HEK293 (cell line): Measurements from ENCODE around the gene FRZB.
A peak's percentile ranks its signal among the peaks of the same experiment; 100 is the strongest.

Experiments
- CTCF ChIA-PET: fragments of 350-600 bp; formaldehyde crosslinking; extraction: SDS; loops from one replicate; lab custom pipeline; 2021; ENCODE audit warnings: antibody characterized with exemption; lab: Yijun Ruan, JAX
- POLR2A ChIA-PET: fragments of 300-600 bp; formaldehyde crosslinking; extraction: SDS; loops from one replicate; lab custom pipeline; 2020; ENCODE audit warnings: antibody characterized with exemption, inconsistent platforms; lab: Yijun Ruan, JAX
- H3K27ac ChIP-seq: fragments of 200-500 bp; sonication (Bioruptor generic); 2 replicates; pipeline ENCODE4 v1.5.1; 2014; ENCODE audit warnings: low read depth, low read length, control low read depth, inconsistent platforms; ENCODE audit errors: extremely low read depth
- H3K36me3 ChIP-seq, 2 experiments: fragments of 200-500 bp in 1 of 2; sonication (Bioruptor generic) in 1 of 2; 1 replicate in 1 of 2; 2 replicates in 1 of 2; pipeline ENCODE4 v1.5.1; 2014 to 2017; ENCODE audit warnings: inconsistent platforms in 2 of 2, low read length in 2 of 2; ENCODE audit not compliant: control insufficient read depth in 2 of 2, insufficient read depth in 1 of 2
- H3K4me1 ChIP-seq: fragments of 200-500 bp; sonication (Bioruptor generic); 2 replicates; pipeline ENCODE4 v1.5.1; 2014; ENCODE audit warnings: mild to moderate bottlenecking, low read length, inconsistent platforms; ENCODE audit not compliant: control insufficient read depth, insufficient read depth
- H3K4me3 ChIP-seq: 2 replicates; pipeline ENCODE4 v1.5.1; 2011; ENCODE audit warnings: low read depth, mild to moderate bottlenecking, control low read depth, low read length, moderate library complexity
- H3K9me3 ChIP-seq: fragments of 200-500 bp; sonication (Bioruptor generic); 2 replicates; pipeline ENCODE4 v1.5.1; 2014; ENCODE audit warnings: low read depth, low read length, inconsistent platforms; ENCODE audit not compliant: control insufficient read depth, insufficient read depth
- FEZF1 ChIP-seq: fragments of 450-650 bp; formaldehyde crosslinking; IDR thresholded peaks from 2 replicates; pipeline ENCODE4 v1.5.1; 2016; ENCODE audit warnings: missing biosample characterization, missing genetic modification characterization
- KLF10 ChIP-seq: fragments of 450-650 bp; IDR thresholded peaks from 2 replicates; pipeline ENCODE4 v1.5.1; 2018; ENCODE audit warnings: missing biosample characterization, mild to moderate bottlenecking, missing genetic modification characterization
- OSR2 ChIP-seq: fragments of 450-650 bp; formaldehyde crosslinking; IDR thresholded peaks from 2 replicates; pipeline ENCODE4 v1.5.1; 2016; ENCODE audit warnings: missing biosample characterization, missing genetic modification characterization
- WT1 ChIP-seq: fragments of 450-650 bp; formaldehyde crosslinking; IDR thresholded peaks from 2 replicates; pipeline ENCODE4 v1.5.1; 2016; ENCODE audit warnings: missing biosample characterization, missing genetic modification characterization
- ZBTB8A ChIP-seq: fragments of 450-650 bp; formaldehyde crosslinking; IDR thresholded peaks from 2 replicates; pipeline ENCODE4 v1.5.1; 2016; ENCODE audit warnings: missing biosample characterization, missing genetic modification characterization
- ZNF121 ChIP-seq: fragments of 450-650 bp; formaldehyde crosslinking; IDR thresholded peaks from 2 replicates; pipeline ENCODE4 v1.5.1; 2016; ENCODE audit warnings: missing biosample characterization, missing genetic modification characterization
- ZNF132 ChIP-seq: fragments of 450-650 bp; formaldehyde crosslinking; IDR thresholded peaks from 2 replicates; pipeline ENCODE4 v1.5.1; 2017; ENCODE audit warnings: missing biosample characterization, missing genetic modification characterization, borderline replicate concordance
- ZNF2 ChIP-seq: fragments of 450-650 bp; formaldehyde crosslinking; IDR thresholded peaks from 2 replicates; pipeline ENCODE4 v1.5.1; 2016; ENCODE audit warnings: missing biosample characterization, missing genetic modification characterization
- ZNF350 ChIP-seq: fragments of 450-650 bp; formaldehyde crosslinking; IDR thresholded peaks from 2 replicates; pipeline ENCODE4 v1.5.0; 2017; ENCODE audit warnings: missing biosample characterization, mild to moderate bottlenecking, missing genetic modification characterization
- ZNF354C ChIP-seq: fragments of 450-650 bp; formaldehyde crosslinking; IDR thresholded peaks from 2 replicates; pipeline ENCODE4 v1.5.1; 2016; ENCODE audit warnings: missing biosample characterization, missing genetic modification characterization, low read depth, borderline replicate concordance
- ZNF558 ChIP-seq: fragments of 450-650 bp; formaldehyde crosslinking; IDR thresholded peaks from 2 replicates; pipeline ENCODE4 v1.5.1; 2016; ENCODE audit warnings: missing biosample characterization, missing genetic modification characterization
- ZNF624 ChIP-seq: fragments of 450-650 bp; formaldehyde crosslinking; IDR thresholded peaks from 2 replicates; pipeline ENCODE4 v1.5.1; 2017; ENCODE audit warnings: missing biosample characterization, missing genetic modification characterization
- ZNF677 ChIP-seq: fragments of 450-650 bp; IDR thresholded peaks from 2 replicates; pipeline ENCODE4 v1.5.0; 2018; ENCODE audit warnings: missing biosample characterization, mild to moderate bottlenecking, missing genetic modification characterization, moderate library complexity
- ZNF843 ChIP-seq: fragments of 450-650 bp; formaldehyde crosslinking; IDR thresholded peaks from 2 replicates; pipeline ENCODE4 v1.5.1; 2016; ENCODE audit warnings: missing biosample characterization, missing genetic modification characterization
- TF ChIP-seq, protein P1 (sequence below): fragments of 450-650 bp; formaldehyde crosslinking; IDR thresholded peaks from 2 replicates; pipeline ENCODE4 v1.5.1; 2016; ENCODE audit warnings: missing biosample characterization, missing genetic modification characterization
- TF ChIP-seq, protein P2 (sequence below): fragments of 450-650 bp; formaldehyde crosslinking; IDR thresholded peaks from 2 replicates; pipeline ENCODE4 v1.5.1; 2017; ENCODE audit warnings: missing biosample characterization, mild to moderate bottlenecking, missing genetic modification characterization, moderate library complexity
- TF ChIP-seq, protein P3 (sequence below): fragments of 450-650 bp; formaldehyde crosslinking; IDR thresholded peaks from 2 replicates; pipeline ENCODE4 v1.5.1; 2016; ENCODE audit warnings: missing biosample characterization, missing genetic modification characterization
- TF ChIP-seq, protein P4 (sequence below): fragments of 450-650 bp; formaldehyde crosslinking; IDR thresholded peaks from 2 replicates; pipeline ENCODE4 v1.5.1; 2017; ENCODE audit warnings: missing biosample characterization, missing genetic modification characterization
- TF ChIP-seq, protein P5 (sequence below): fragments of 450-650 bp; formaldehyde crosslinking; IDR thresholded peaks from 2 replicates; pipeline ENCODE4 v1.5.1; 2017; ENCODE audit warnings: missing biosample characterization, missing genetic modification characterization

Gene FRZB

DNA sequence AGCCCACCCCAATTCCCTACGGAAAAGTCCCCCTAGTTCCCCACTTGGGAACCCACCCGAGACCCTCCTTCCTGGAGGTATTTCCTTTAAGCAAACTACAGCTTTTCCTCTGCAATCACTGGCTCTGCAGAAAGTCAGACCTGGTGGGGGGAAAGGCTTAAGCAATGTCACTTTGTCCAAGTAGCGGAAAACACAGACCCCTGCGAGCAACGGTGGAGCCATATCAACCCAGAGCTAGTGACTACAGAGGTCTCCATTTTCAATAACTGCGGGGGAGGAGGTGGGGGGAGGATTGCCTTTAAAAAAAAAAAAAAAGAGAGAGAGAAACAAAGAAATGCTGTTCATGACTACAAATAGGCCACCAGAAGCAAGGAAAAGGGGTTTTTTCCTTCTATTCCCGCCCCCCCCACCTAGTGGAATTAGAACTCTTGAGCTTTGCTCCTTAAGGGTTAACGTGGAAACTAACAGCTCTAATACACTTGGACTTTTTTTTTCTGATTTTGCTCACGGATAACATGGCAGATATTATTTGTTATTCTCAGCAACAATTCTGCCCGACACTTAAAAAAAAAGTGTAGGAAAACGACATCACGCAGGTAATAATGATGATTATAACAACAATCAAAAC is 1.1 kb upstream of the FRZB start:
- no peak overlapping the region for H3K4me3 ChIP-seq
- CTCF ChIA-PET = interaction anchor here (0.6 to 1.9 kb wide), 5 partner anchors 45 to 298 kb away, joined by 4 to 14 read pairs (median 4); no protein-coding TSS in a partner anchor
- H3K36me3 ChIP-seq = no peaks in the 10 kb centered on the region
- POLR2A ChIA-PET = interaction anchor here (0.6 to 2.1 kb wide), 5 partner anchors 10 to 207 kb away, joined by 3 to 7 read pairs (median 5); no protein-coding TSS in a partner anchor
- TF ChIP-seq ZNF558 (tag by site-specific recombination) = no peak
- TF ChIP-seq, protein P1, sequence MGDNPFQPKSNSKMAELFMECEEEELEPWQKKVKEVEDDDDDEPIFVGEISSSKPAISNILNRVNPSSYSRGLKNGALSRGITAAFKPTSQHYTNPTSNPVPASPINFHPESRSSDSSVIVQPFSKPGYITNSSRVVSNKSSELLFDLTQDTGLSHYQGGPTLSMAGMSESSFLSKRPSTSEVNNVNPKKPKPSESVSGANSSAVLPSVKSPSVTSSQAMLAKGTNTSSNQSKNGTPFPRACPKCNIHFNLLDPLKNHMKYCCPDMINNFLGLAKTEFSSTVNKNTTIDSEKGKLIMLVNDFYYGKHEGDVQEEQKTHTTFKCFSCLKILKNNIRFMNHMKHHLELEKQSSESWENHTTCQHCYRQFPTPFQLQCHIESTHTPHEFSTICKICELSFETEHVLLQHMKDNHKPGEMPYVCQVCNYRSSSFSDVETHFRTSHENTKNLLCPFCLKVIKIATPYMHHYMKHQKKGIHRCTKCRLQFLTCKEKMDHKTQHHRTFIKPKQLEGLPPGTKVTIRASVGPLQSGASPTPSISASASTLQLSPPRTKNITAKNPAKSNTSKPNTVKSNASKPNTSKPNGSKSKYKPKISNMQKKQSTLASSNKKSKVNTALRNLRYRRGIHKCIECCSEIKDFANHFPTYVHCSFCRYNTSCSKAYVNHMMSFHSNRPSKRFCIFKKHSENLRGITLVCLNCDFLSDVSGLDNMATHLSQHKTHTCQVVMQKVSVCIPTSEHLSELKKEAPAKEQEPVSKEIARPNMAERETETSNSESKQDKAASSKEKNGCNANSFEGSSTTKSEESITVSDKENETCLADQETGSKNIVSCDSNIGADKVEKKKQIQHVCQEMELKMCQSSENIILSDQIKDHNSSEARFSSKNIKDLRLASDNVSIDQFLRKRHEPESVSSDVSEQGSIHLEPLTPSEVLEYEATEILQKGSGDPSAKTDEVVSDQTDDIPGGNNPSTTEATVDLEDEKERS = no peak
- no peak for TF ChIP-seq ZNF132 (tag by site-specific recombination)
- no peak for TF ChIP-seq ZNF121 (tag by site-specific recombination)
- H3K27ac ChIP-seq = no peak overlapping the region
- peaks cover 10% of the 10 kb centered on the region for H3K4me1 ChIP-seq
- H3K9me3 ChIP-seq = no peaks in the 10 kb centered on the region

DNA sequence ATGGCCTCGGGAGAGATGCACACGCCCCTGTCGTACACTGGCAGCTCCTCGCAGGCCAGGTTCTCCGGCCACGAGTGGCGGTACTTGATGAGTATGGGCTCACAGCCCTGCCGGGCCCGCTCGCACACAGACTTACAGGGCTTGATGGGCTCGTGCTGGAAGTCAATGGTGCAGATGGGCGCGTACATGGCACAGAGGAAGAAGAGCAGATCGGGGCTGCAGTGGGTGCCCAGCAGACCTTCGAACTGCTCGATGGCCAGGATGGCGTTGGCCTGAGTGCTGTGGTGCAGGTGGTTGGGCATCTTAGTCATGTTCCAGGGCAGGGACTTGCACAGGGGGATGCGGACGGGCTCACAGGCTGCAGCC is 359 bp downstream of the FRZB start:
- Histone ChIP-seq H3K27ac (no peak overlapping the region), H3K4me1 (peaks cover 10% of the 10 kb centered on the region), H3K36me3 (no peaks in the 10 kb centered on the region), H3K4me3 (no peak overlapping the region), H3K9me3 (no peaks in the 10 kb centered on the region)
- TF ChIP-seq ZBTB8A (tag by site-specific recombination) (no peak), ZNF624 (tag by site-specific recombination) (no peak), ZNF2 (tag by site-specific recombination) (no peak)
- TF ChIP-seq, protein P2, sequence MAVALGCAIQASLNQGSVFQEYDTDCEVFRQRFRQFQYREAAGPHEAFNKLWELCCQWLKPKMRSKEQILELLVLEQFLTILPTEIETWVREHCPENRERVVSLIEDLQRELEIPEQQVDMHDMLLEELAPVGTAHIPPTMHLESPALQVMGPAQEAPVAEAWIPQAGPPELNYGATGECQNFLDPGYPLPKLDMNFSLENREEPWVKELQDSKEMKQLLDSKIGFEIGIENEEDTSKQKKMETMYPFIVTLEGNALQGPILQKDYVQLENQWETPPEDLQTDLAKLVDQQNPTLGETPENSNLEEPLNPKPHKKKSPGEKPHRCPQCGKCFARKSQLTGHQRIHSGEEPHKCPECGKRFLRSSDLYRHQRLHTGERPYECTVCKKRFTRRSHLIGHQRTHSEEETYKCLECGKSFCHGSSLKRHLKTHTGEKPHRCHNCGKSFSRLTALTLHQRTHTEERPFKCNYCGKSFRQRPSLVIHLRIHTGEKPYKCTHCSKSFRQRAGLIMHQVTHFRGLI = peak; percentile 57; the same call in 1 of the 2 replicates
- TF ChIP-seq, protein P3, sequence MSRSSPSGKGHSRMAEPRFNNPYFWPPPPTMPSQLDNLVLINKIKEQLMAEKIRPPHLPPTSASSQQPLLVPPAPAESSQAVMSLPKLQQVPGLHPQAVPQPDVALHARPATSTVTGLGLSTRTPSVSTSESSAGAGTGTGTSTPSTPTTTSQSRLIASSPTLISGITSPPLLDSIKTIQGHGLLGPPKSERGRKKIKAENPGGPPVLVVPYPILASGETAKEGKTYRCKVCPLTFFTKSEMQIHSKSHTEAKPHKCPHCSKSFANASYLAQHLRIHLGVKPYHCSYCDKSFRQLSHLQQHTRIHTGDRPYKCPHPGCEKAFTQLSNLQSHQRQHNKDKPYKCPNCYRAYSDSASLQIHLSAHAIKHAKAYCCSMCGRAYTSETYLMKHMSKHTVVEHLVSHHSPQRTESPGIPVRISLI = no peak
- CTCF ChIA-PET = interaction anchor here (0.8 to 0.9 kb wide), 2 partner anchors 23 to 99 kb away, joined by 3 read pairs; no protein-coding TSS in a partner anchor
- POLR2A ChIA-PET = interaction anchor here (1.3 to 2.1 kb wide), 2 partner anchors 8 to 47 kb away, joined by 4 to 6 read pairs; no protein-coding TSS in a partner anchor

DNA sequence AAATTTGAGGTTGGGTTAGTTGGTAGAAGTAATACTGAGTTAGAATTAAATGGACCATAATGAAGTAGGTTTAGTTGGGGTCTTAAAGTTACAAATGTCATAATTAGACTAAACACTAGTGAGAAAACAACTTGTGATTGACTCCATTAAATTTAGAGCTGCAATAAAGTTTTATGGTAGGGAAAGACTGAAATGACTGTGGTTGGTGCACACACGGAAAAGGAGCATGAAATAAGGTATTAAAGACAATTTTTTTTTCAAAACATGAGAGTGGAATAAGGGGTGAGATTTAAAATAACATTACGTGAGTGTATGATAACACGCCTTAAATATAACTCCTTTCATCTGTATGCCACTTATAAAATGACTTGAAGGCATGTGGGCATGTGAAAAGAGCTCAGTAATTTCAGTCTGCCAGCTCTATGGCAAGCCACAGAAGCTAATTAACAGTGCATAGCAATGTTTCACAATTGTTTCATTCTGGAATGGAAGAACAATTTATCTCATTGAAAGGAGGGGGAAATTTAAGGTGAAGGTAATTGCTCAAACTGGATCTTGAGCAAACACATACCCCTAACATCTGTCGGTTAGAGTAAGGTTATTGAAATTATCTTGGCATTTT is 1.4 kb downstream of the FRZB start:
- Histone ChIP-seq H3K4me3 (no peak overlapping the region), H3K36me3 (no peaks in the 10 kb centered on the region)
- CTCF ChIA-PET = interaction anchor here (1.0 to 1.5 kb wide), 3 partner anchors 14 to 80 kb away, joined by 4 to 6 read pairs (median 4); no protein-coding TSS in a partner anchor
- TF ChIP-seq, protein P4, sequence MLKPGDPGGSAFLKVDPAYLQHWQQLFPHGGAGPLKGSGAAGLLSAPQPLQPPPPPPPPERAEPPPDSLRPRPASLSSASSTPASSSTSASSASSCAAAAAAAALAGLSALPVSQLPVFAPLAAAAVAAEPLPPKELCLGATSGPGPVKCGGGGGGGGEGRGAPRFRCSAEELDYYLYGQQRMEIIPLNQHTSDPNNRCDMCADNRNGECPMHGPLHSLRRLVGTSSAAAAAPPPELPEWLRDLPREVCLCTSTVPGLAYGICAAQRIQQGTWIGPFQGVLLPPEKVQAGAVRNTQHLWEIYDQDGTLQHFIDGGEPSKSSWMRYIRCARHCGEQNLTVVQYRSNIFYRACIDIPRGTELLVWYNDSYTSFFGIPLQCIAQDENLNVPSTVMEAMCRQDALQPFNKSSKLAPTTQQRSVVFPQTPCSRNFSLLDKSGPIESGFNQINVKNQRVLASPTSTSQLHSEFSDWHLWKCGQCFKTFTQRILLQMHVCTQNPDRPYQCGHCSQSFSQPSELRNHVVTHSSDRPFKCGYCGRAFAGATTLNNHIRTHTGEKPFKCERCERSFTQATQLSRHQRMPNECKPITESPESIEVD (tag by site-specific recombination) = peak; percentile 87
- TF ChIP-seq ZNF677 (tag by site-specific recombination) (no peak), ZNF843 (tag by site-specific recombination) (peak; percentile 51; the same call in 1 of the 2 replicates), OSR2 (tag by site-specific recombination) (peak; percentile 38; the same call in 1 of the 2 replicates), ZNF354C (tag by site-specific recombination) (no peak), FEZF1 (tag by site-specific recombination) (peak; percentile 31), ZNF350 (tag by site-specific recombination) (no peak), KLF10 (tag by site-specific recombination) (peak; percentile 47; the same call in 1 of the 2 replicates), WT1 (tag by site-specific recombination) (peak; percentile 58), ZBTB8A (tag by site-specific recombination) (peak; percentile 23; the same call in 1 of the 2 replicates)
- TF ChIP-seq, protein P3 = no peak
- TF ChIP-seq, protein P5, sequence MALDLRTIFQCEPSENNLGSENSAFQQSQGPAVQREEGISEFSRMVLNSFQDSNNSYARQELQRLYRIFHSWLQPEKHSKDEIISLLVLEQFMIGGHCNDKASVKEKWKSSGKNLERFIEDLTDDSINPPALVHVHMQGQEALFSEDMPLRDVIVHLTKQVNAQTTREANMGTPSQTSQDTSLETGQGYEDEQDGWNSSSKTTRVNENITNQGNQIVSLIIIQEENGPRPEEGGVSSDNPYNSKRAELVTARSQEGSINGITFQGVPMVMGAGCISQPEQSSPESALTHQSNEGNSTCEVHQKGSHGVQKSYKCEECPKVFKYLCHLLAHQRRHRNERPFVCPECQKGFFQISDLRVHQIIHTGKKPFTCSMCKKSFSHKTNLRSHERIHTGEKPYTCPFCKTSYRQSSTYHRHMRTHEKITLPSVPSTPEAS (tag by site-specific recombination) = peak; percentile 49; the same call in 1 of the 2 replicates

More for the DNA sequence above, 1.4 kb downstream of the FRZB start:
- Histone ChIP-seq H3K27ac (no peak overlapping the region), H3K9me3 (no peaks in the 10 kb centered on the region), H3K4me1 (peaks cover 10% of the 10 kb centered on the region)
- POLR2A ChIA-PET = no interaction called here
